GM10266 (cell line): ENCODE data around the gene UNC5B.

ENCODE experiments used
- DNase-seq: peaks from one replicate; pipeline ENCODE4 v3.0.0; 2012; ENCODE audit errors: extremely low spot score
- CTCF ChIP-seq: IDR thresholded peaks from 2 replicates; pipeline ENCODE4 v1.5.1; 2012; ENCODE audit warnings: mild to moderate bottlenecking, low read depth; ENCODE audit not compliant: control insufficient read depth, insufficient read depth; ENCODE audit errors: missing control alignments

Gene UNC5B

GRCh38 chr10:71287456-71287855 lies 75.1 kb downstream of the UNC5B start:
- no peak for TF ChIP-seq CTCF
- no peak for DNase-seq

- no peak for TF ChIP-seq CTCF
These were observed 76.1 kb downstream of the UNC5B start for GRCh38 chr10:71288461-71288860.

GRCh38 chr10:71289421-71290130 lies 77.2 kb downstream of the UNC5B start:
- DNase-seq: no peak
- TF ChIP-seq CTCF: no peak

More at GRCh38 chr10:71288461-71288860, 76.1 kb downstream of the UNC5B start:
- DNase-seq: no peak

- DNase-seq: no peak
- TF ChIP-seq CTCF: no peak
These were observed 78.0 kb downstream of the UNC5B start for GRCh38 chr10:71290331-71290730.

GRCh38 chr10:71290806-71291527 lies 78.6 kb downstream of the UNC5B start:
- DNase-seq: no peak

GRCh38 chr10:71291528-71291900 lies 79.1 kb downstream of the UNC5B start:
- no peak for TF ChIP-seq CTCF
- DNase-seq: no peak

More at GRCh38 chr10:71290806-71291527, 78.6 kb downstream of the UNC5B start:
- no peak for TF ChIP-seq CTCF

- no peak for DNase-seq
These were observed 80.5 kb downstream of the UNC5B start for GRCh38 chr10:71292624-71293445.

More at GRCh38 chr10:71292624-71293445, 80.5 kb downstream of the UNC5B start:
- no peak for TF ChIP-seq CTCF
